IPS-NIHi11 (cell line): ENCODE data around the gene NISCH.
A peak's percentile ranks its signal among the peaks of the same experiment; 100 is the strongest.

Experiments
- DNase-seq: peaks from one replicate; pipeline ENCODE4 v3.0.0; 2012; ENCODE audit warnings: mixed read lengths, low spot score

Gene NISCH

GRCh38 chr3:52455283-52456168, at the start of gene NISCH:
Gene NISCH, plus strand, starts transcription at chr3:52455604. Its CDS starts 38 bp downstream, at chr3:52455642.
- peak; percentile 98 for DNase-seq

GRCh38 chr3:52406231-52406661, 49.2 kb upstream of the NISCH start:
- no peak for DNase-seq

- DNase-seq, result no peak
These were observed 48.5 kb upstream of the NISCH start for GRCh38 chr3:52406791-52407510.

- DNase-seq, result no peak
These were observed 47.6 kb upstream of the NISCH start for GRCh38 chr3:52407779-52408178.

- DNase-seq, result no peak
These were observed 46.9 kb upstream of the NISCH start for GRCh38 chr3:52408466-52408865.

- DNase-seq, result no peak
These were observed 39.6 kb upstream of the NISCH start for GRCh38 chr3:52415800-52416199.

GRCh38 chr3:52420388-52420787, 35.0 kb upstream of the NISCH start:
- DNase-seq, result no peak

- no peak for DNase-seq
These were observed 32.7 kb upstream of the NISCH start for GRCh38 chr3:52422669-52423068.

- no peak for DNase-seq
These were observed 32.2 kb upstream of the NISCH start for GRCh38 chr3:52423173-52423572.

- DNase-seq, result peak; percentile 61
These were observed 27.0 kb upstream of the NISCH start for GRCh38 chr3:52428151-52429005.

GRCh38 chr3:52429031-52429430, 26.4 kb upstream of the NISCH start:
- no peak for DNase-seq

GRCh38 chr3:52429779-52430415, 25.5 kb upstream of the NISCH start:
- DNase-seq, result no peak

GRCh38 chr3:52430416-52430810, 25.0 kb upstream of the NISCH start:
- no peak for DNase-seq

GRCh38 chr3:52431459-52432223, 23.8 kb upstream of the NISCH start:
- DNase-seq, result no peak

- no peak for DNase-seq
These were observed 23.2 kb upstream of the NISCH start for GRCh38 chr3:52432225-52432624.

GRCh38 chr3:52432691-52433141, 22.7 kb upstream of the NISCH start:
- DNase-seq, result no peak

GRCh38 chr3:52433328-52433995, 21.9 kb upstream of the NISCH start:
- DNase-seq, result no peak

- no peak for DNase-seq
These were observed 21.4 kb upstream of the NISCH start for GRCh38 chr3:52433996-52434479.

- DNase-seq, result no peak
These were observed 20.8 kb upstream of the NISCH start for GRCh38 chr3:52434491-52435115.
